ENCODE data around the gene BAG5.
"Not testable (repeated sequence)": the region's sequence is repeated elsewhere in the genome, so short reads cannot be mapped to it uniquely, and the experiment has no call there.

The BAG5 gene, protein sequence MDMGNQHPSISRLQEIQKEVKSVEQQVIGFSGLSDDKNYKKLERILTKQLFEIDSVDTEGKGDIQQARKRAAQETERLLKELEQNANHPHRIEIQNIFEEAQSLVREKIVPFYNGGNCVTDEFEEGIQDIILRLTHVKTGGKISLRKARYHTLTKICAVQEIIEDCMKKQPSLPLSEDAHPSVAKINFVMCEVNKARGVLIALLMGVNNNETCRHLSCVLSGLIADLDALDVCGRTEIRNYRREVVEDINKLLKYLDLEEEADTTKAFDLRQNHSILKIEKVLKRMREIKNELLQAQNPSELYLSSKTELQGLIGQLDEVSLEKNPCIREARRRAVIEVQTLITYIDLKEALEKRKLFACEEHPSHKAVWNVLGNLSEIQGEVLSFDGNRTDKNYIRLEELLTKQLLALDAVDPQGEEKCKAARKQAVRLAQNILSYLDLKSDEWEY
- 90.1 reads per million, percentile 80 among the genes with 10 or more reads in this experiment for total RNA-seq

DNA sequence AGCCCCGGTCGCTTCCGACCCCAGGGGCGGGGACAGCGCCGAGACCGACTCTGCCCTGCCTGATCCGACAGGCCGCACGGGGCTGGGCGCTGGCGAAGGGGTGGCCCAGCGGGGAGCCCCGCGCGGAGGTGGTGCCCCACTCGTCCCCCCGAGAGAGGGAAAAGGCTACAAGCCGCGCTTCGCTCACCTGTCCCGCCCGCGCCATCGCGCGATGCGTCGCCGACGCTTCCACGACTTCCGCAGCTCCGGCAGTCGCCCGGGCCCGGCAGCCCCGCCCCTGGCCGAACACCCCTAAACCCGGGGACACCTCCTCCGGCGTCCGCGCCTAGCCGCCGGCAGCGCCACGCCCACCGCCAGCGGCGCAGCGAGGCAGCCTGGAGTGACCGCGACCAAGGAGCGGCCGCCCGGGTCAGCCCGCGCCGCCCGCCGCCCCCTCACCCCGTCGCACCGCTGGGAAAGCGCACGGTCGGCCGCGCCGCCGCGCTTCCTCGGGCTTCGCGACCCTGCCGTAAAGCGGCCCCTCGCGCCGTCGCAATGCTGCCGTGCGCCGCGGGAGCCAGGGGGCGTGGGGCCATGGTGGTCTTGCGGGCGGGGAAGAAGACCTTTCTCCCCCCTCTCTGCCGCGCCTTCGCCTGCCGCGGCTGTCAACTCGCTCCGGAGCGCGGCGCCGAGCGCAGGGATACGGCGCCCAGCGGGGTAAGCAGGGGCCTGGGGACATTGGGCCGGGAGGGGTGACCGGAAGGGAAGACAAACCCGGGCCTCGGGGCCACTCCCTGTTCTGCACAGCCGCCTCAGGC, at the start of gene BAG5, which contains the start of gene COA8:
Gene BAG5 (minus strand): TSS at position 229 of the 797 bp plus-strand sequence. CDS start 1,493 bp downstream, outside the sequence.
Gene COA8 (plus strand): TSS at position 532 of the 797 bp plus-strand sequence. CDS start 42 bp downstream, at position 574.
- peak; percentile 84 for DNase-seq

DNA sequence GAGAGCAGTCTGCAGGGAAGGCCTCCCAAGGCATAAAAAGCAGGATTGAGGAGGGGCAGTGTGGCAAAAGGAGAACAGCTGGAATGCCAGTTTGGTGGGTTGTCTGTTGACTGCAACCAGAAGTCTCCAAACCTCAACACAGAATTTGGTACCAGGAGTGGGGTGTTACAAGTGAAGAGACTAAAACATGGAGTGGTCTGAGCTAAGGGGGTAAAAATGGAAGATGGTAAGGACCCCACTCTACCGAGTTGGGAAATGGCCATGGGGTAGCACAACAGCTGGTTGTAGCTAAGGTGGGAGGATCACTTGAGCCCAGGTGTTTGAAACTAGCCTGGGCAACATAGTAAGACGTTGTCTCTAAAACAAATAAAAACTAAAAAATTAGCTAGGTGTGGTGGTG, 48.8 kb upstream of the BAG5 start:
- no peak for DNase-seq

DNA sequence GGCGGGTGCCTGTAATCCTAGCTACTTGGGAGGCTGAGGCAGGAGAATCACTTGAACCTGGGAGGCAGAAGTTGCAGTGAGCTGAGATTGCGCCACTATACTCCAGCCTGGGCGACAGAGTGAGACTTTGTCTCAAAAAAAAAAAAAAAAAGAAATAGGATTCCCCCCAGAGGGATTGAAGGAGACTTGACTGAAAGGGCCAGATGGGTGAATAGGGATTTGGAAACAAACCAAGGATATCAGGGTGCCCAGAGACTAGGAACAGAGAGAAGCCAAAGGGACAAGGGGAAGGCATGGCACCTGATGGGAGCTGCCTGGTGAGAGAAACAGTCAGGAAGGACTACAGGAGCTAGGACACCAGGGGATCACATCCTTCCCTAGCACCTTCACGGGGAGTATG, 46.6 kb upstream of the BAG5 start:
- DNase-seq: not testable (repeated sequence)

DNA sequence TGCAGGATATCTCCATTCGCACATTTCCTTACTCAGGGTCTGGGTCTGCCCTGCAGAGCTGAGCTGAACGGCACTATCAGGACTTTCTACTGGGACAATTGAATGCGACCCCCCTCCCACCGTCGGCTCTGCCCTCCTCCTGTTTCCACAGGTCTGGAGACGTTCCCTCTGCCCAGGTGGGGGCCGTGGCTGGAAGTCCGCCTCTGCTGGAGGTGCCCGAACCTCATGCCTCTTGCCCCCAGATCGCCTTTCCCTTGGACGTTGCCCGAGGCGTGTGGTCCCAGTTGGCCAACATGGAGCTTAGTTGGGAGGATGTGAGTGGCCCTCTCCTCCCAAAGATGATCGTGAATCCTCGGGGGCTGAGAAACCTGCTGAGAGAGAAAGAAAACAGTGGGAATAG, 45.4 kb upstream of the BAG5 start:
- DNase-seq: no peak

DNA sequence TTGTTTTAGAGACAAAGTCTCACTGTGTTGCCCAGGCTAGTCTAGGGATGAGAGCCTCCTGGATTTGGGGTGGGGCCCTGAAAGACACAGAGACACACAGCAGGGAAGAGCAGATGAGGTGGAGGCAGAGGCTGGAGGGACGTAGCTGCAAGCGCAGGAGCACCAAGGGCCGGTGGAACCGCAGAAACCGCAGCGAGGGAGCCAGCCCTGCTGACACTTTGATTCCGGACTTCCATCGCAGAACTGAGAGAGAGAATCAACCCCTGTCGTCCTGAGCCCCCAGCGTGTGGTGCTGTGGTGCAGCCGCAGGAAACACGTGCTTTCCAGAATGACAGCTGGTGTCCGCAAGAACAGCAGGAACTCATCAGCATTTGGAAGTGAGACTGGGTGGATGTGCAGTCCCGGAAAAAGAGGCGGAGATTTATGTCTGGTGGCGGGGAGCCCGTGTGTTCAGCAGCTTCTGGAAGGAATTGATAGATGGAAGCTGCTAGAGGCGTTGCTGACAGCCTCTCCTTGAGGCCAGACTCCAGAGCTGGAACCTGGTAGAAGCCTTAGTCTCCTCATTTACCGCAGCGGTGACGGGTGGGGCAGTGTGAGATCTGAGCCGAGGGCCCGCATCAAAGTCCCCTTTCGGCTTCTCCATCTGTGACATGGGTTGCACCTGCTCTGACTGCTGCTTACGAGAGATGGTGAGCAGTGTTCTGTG, 44.7 kb upstream of the BAG5 start:
- DNase-seq: peak; percentile 30

DNA sequence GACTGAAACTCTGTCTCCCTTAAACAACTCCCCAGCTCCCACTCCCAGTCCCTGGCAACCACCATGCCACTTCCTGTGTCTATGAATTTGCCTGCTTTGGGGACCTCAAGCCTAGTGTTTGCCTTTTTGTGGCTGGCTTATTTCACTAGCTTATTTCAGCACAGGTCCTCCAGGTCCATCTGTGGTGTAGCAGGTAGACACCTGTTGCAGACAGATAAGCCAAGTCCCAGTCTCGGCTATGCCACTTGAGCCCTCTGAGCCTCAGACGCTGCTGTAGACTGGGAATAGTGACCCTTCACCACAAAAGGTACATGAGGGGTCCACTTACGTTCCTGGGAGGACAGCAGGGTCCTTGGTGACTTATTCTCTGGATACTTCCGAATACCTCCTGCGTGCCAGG, 42.2 kb upstream of the BAG5 start:
- DNase-seq: no peak

DNA sequence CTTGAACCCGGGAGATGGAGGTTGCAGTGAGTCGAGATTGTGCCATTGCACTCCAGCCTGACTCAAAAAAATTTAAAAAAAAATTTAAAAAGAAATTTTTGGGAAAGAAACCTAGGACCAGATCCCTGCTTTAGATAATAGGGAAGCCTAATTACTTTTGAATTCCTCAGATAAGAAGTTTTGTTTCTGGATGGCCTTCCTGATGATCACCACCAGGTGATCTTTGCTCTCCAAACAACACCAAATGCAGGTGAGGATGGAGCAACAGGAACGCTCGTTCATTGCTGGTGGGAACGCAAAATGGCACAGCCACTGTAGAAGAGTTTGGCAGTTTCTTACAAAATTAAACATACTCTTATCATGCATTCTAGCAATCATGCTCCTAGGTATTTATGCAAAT, 38.0 kb upstream of the BAG5 start:
- no peak for DNase-seq

DNA sequence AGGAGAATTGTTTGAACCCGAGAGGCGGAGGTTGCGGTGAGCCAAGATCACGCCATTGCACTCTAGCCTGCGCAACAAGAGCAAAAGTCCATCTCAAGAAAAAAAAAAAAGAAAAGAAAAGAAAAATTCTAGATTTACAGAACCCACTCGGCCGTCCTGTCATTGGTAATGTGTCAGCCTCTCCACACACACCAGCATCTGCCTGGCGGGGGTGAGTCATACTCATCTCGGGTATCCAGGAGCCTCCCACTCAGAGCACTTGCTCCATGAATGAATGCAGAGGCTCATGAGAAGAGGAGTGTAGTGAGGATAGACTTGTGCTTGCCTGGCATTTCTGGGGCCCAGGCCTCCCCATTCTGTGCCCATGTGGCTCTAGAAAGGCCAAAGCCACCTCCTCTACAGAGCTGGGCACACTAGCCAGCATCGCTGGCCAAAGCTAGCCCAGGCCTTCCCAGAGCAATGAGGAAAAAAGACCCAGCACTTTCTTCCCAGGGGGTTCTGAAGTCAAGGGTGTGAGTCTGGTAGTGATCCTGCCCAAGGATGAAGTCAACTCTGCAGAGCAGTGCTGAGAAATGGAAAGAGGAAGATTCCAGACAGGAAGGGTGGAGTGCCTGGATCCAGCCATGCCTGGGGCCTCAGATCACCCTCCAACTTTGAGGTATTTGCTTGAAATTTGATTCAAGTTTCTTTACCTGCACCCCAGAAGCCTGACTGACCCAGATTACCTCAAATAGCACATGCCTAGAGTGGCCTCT, 35.3 kb upstream of the BAG5 start:
- no peak for DNase-seq

DNA sequence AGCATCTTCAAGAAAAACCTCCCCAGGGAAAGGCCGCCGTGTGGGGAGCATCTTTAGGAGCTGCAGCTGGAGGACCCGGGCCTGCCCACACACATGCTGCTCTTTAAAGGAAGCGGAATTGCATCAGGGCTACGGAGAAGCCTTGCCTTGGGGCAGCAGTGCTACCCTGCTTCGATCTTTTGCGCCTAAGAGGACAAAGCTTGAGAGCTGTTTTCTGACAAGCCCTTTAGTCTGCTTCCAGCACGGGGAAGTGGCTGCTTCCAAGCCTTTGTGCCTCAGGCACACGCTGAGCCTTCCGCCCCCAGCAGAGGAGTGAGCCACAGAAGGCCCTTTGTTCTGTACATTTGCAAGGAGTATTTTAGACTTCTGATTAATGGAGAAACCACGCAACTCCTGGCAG, 31.8 kb upstream of the BAG5 start:
- no peak for DNase-seq

DNA sequence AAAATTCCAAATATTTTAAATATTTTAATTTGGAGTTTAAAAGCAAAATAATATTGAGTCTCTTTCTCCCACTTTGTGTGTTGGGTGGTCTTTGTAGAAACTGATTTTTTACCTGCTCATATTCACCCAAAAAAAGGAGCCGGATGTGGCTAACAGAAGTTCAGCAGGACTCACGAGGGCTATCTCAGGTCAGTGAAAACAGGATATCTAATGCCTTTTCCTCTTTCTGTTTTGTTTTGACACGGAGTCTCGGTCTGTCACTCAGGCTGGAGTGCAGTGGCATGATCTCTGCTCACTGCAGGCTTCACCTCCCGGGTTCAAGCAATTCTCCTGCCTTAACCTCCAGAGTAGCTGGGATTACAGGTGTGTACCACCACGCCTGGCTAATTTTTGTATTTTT, 31.1 kb upstream of the BAG5 start:
- no peak for DNase-seq

DNA sequence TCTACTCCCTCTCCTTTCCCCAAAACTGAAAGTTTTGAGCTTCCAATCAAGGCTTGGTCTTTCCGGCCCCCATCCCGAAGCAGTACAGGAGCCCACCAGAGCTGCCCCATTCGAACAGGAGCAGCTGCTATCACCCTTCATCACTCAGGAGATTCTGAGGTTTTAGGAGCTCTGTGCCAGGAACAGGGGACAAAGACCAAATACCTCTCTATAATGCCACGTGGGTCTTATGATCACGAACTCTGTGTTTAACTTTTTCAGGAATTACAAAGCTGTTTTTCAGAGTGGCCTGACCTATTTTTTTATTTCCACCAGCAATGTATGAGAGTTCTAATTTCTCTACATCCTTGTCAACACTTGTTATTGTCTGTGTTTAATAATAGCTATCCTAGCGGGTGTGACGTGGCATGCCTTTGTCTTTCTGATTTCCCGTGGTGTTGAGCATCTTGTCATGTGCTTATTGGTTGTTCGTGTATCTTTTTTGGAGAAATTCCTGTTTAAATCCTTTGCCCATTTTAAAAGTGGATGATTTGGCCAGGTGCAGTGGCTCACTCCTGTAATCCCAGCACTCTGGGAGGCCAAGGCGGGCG, 22.0 kb upstream of the BAG5 start:
- DNase-seq: no peak

DNA sequence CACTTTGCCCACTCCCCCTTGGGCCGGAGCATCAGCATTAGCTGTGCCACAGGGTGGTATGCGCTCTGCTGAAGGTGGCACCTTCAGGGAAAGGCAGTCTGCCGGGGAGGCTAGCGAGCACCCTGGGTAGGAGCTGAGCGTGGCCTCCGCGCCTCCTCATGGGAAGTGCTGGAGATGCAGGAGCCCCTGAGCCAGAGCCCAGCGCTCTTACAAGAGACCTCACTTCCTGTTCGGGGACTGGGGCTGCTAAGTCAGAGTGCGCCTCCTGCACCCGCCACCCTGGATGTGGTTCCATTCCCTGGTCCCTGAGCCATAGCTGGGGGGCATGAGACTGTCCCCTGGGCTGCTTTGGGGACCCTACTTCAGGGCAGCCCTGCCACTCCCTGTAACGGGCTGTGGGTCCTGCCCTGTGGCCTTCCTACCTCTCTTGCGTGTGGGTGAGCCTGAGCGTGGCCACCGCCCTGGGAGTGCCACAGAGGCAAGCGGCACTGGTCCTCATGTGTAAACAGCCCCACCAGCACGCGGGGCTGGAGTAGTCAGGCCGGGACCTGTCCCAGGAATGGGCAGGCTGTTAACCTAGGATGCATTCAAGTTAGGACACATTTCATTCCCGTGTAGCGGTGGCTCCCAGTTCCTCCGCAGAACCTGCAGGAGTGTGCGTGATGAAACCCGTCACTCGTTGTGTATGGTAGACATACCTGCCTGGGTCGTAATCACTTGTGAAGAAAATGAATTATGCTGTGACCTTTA, 19.7 kb upstream of the BAG5 start:
- no peak for DNase-seq

DNA sequence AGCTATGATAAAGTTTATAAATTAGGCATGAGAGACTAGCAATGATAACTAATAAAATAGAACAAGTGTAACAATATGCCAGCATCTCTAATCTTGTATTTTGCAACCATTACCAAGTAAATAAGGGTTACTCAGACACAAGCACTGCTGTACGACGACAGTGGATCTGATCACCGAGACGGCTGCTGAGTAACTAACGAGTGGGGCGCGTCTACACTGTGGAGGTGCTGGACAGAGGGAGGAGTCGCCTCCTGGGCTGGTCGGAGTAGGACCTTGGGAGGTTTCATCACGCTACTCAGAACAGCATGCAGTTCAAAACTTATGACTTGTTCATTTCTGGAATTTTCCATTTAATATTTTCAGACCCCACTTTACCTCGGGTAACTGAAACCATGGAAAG, 18.7 kb upstream of the BAG5 start:
- DNase-seq: no peak

DNA sequence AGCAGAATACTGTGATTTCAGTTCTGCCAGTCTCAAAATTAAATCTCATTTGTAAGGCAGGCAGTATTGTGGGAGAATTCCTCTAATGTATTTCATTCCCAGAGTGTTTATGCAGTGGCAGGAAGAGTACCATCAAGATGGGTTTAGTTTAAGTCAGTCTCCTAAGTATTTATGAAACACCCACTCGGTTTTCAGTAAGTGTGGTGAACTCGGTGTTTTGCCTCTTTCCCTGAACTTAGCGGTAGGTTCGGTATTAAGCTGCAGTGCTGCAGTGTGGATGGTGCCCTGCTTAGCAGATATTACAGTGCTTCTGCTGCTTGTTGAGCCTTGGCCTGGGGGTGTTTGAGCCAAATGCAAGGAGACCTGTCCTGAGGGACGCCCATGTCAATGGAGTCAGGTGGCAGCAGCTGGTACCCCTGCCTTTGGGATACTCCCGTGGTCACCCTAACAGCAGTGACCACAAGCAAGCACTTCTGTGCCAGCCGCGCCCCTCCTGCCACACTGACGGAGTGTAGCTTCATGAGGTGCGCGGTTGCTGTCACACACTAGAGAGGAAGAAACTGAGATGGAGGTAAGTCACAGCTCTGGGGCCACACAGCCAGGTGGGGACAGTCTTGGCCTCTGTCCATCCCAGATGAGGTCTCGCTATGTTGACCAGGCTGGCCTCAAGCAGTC, 16.1 kb upstream of the BAG5 start:
- no peak for DNase-seq

DNA sequence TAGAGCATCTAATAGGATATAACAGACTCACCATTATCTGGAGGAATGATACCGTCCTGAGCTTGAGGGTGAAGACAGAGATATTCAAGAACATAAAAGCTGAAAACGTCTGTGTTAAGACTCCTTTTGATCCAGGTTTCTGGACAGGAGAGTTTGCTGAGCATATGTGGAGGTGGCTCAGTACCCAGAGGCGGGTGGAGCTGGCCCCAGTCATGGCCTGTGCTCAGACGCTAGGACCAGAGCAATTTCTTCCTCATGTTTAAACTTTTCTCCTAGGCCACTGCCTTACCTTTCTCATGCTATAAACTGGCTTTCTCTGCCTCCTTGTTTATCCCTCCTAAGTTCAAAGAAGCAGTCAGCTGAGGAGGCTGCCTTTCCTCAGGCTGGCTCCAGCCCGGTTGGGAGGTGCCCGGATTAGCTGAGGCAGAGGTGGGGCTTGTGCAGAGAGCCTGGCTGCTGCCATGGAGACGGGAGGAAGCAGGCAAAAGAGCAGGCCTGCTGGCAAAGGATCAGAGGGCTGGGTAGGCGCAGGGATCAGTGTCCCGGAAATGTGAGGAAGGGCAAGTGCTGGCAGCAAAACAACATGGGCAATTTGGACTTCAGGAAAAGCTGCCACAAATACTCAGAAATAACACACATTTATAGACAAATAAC, 14.0 kb upstream of the BAG5 start:
- DNase-seq: no peak

DNA sequence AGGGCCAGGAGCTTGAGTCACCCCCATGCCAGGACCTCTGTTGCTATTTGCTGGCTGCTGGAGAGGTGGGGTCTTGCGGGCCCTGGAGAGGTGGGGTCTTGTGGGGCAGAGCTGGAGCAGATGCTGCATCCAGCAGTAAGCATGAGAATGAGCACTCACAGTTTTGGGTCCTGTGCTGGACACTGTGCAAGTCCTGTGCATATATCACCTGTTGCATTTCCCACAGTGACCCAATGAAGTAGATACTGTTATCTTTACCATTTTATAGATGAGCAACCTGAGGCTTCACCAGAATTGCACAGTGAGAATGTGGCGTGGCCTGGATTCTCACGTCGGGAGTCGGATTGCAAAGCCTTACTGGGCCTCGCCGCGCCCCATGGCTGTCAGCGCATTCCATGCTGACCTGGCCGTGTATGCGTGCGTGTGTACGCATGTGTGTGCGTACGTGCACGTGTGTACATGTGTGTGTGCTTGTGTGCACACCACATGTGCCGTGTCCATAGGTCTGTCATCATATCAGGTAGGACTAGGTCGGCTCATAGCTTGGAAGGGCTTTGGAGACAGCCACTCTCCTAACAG, 12.3 kb upstream of the BAG5 start:
- DNase-seq: no peak

DNA sequence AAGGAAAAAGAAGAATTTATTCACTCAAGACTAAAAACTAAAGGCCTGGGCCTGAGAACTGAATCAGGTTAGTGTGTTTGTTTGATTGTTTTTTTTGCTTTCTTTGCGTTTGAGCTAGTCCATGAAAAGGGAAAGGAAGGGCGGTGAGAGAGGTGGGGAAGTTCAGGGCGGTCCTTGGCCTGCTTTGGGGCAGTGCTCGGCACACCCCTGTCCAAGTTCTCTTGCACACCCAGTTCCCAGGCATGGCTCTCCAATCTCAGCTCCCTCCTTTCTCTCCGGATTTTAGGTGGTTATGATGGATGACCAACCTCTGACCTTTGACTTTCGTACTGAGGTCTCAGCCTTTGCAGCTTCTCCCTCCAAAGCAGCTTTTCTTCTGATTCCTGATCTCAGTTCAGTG, 11.6 kb upstream of the BAG5 start:
- DNase-seq: no peak

DNA sequence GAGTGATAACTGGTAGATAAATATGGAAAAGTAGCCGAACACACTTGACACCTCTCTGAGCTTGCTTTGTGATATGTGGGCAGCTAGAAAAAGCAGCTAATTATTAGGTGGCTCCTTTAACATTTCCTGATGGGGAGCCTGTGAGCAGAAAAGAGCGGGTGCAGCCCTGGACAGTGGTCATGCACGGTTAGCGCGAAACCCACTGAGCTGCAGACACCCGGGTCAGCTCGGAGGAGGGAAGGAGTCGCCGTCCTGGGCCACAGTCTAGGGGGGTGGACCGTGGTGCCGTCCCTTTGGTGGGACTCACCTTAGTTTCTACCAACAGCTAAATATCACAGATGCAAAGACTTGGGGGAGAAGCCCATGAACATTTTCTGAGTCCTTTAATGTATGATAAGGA, 7.0 kb upstream of the BAG5 start:
- no peak for DNase-seq

DNA sequence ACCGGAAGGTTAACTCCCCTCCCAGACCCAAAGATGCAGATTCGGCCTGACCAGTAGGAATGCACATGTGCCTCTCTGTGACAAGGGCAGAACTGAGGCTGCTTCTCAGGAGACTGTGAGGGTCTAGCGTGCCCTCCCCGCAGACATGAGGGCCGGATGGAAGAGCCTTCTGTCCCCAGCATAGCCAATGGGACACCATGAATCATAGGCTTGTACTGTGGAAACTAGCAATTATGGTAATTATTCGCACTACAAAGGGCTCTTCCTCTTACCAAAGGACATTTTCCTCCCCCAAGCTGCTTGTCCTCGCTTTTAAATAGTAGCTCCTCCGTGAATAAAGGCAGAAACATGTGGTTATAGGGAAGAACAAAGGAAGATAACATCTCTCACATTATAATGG, 6.5 kb upstream of the BAG5 start:
- DNase-seq: no peak
